ENCODE results near the gene NFKBIL1. TPM values are rescaled to one million over a fixed set of nuclear protein-coding genes. Genes with fewer than 3 reads are reported as not detected.
A peak's percentile ranks its signal among the peaks of the same experiment; 100 is the strongest.

NFKBIL1 gene
- total and polyA plus RNA-seq, 9 of the 15 experiments (the other 6 are each of a cell fraction or from before 2014, with no cell fraction given) = 0.49 to 33.1 (median 7.6) TPM

DNA sequence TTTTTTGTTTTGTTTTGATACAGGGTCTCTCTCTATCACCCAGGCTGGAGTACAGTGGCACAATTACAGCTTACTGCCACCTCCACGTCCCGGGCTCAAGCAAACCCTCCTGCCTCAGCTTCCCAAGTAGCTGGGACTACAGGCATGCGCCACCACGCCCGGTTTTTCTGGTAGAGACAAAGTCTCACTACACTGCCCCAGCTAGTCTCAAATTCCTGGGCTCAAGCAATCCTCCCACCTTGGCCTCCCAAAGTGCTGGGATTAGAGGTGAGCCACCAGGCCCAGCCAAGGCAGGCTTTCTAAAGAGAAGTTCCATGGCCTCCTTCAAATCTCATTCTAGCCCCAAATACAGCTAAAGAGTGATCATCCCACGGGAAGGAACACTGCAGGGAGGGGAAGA is 13.4 kb upstream of the NFKBIL1 start (continued):
- TF ChIP-seq NFATC3 (IDR thresholded peaks at IDR 0.05) = no peak
- no peak for TF ChIP-seq ZNF174 (CRISPR knock-in tag; IDR thresholded peaks at IDR 0.05)
- no peak for TF ChIP-seq ZNF253 (CRISPR knock-in tag; conservative IDR thresholded peaks at IDR 0.05)
- 0 out of 2 replicates have a peak, but pooled peaks have one; percentile 26 for TF ChIP-seq PML (IDR thresholded peaks at IDR 0.05; ENCODE audit: low read length)
- TF ChIP-seq SIN3B (IDR thresholded peaks at IDR 0.05; ENCODE audit: low read depth) = 0 out of 2 replicates have a peak, but pooled peaks have one; percentile 15
- TF ChIP-seq SNIP1 (IDR thresholded peaks at IDR 0.05; ENCODE audit: low read depth) = no peak
- TF ChIP-seq, protein P1, sequence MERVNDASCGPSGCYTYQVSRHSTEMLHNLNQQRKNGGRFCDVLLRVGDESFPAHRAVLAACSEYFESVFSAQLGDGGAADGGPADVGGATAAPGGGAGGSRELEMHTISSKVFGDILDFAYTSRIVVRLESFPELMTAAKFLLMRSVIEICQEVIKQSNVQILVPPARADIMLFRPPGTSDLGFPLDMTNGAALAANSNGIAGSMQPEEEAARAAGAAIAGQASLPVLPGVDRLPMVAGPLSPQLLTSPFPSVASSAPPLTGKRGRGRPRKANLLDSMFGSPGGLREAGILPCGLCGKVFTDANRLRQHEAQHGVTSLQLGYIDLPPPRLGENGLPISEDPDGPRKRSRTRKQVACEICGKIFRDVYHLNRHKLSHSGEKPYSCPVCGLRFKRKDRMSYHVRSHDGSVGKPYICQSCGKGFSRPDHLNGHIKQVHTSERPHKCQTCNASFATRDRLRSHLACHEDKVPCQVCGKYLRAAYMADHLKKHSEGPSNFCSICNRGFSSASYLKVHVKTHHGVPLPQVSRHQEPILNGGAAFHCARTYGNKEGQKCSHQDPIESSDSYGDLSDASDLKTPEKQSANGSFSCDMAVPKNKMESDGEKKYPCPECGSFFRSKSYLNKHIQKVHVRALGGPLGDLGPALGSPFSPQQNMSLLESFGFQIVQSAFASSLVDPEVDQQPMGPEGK (CRISPR knock-in tag; IDR thresholded peaks at IDR 0.05; ENCODE audit: borderline replicate concordance) = no peak
- TF ChIP-seq ZNF3 (CRISPR knock-in tag; IDR thresholded peaks at IDR 0.05) = no peak
- no peak for TF ChIP-seq CUX1 (CRISPR knock-in tag; IDR thresholded peaks at IDR 0.05)
- TF ChIP-seq GTF2A2 (tag; IDR thresholded peaks at IDR 0.05) = no peak
- no peak for TF ChIP-seq SAFB2 (IDR thresholded peaks at IDR 0.05; ENCODE audit: borderline replicate concordance, low read depth, low read length, severe bottlenecking)
- TF ChIP-seq POLR2H (tag; IDR thresholded peaks at IDR 0.05; ENCODE audit: low read depth) = no peak
- no peak for TF ChIP-seq ZNF133 (CRISPR knock-in tag; IDR thresholded peaks at IDR 0.05)
- TF ChIP-seq, protein P2, sequence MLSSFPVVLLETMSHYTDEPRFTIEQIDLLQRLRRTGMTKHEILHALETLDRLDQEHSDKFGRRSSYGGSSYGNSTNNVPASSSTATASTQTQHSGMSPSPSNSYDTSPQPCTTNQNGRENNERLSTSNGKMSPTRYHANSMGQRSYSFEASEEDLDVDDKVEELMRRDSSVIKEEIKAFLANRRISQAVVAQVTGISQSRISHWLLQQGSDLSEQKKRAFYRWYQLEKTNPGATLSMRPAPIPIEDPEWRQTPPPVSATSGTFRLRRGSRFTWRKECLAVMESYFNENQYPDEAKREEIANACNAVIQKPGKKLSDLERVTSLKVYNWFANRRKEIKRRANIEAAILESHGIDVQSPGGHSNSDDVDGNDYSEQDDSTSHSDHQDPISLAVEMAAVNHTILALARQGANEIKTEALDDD (IDR thresholded peaks at IDR 0.05) = no peak
- TF ChIP-seq ZNF551 (CRISPR knock-in tag; IDR thresholded peaks at IDR 0.05) = peak; percentile 69; the same call in 1 of the 2 replicates
- no peak for TF ChIP-seq LARP7 (IDR thresholded peaks at IDR 0.05)
- TF ChIP-seq NFE2L1 (tag; IDR thresholded peaks at IDR 0.05; ENCODE audit: borderline replicate concordance, low read depth) = no peak
- TF ChIP-seq HBP1 (CRISPR knock-in tag; IDR thresholded peaks at IDR 0.05) = no peak
- TF ChIP-seq RBM22 (IDR thresholded peaks at IDR 0.05; ENCODE audit: low read depth, low read length, poor library complexity, severe bottlenecking) = peak; percentile 7
- no peak for TF ChIP-seq CBFA2T2 (conservative IDR thresholded peaks at IDR 0.05)
- TF ChIP-seq MYNN (IDR thresholded peaks at IDR 0.05) = peak; percentile 52
- TF ChIP-seq MYNN (CRISPR knock-in tag; IDR thresholded peaks at IDR 0.05) = no peak
